HTR-8/SVneo (cell line): ENCODE data around the gene VENTX.

Experiments used
- DNase-seq: peaks from one replicate; pipeline ENCODE4 v3.0.0; 2011; ENCODE audit warnings: low spot score, mixed read lengths; ENCODE audit not compliant: insufficient read length
- FAIRE-seq: peaks from 2 replicates; lab custom pipeline; 2011; peaks lifted over from hg19 to GRCh38; lab: Jason Lieb, UNC

Gene VENTX, protein sequence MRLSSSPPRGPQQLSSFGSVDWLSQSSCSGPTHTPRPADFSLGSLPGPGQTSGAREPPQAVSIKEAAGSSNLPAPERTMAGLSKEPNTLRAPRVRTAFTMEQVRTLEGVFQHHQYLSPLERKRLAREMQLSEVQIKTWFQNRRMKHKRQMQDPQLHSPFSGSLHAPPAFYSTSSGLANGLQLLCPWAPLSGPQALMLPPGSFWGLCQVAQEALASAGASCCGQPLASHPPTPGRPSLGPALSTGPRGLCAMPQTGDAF

DNA sequence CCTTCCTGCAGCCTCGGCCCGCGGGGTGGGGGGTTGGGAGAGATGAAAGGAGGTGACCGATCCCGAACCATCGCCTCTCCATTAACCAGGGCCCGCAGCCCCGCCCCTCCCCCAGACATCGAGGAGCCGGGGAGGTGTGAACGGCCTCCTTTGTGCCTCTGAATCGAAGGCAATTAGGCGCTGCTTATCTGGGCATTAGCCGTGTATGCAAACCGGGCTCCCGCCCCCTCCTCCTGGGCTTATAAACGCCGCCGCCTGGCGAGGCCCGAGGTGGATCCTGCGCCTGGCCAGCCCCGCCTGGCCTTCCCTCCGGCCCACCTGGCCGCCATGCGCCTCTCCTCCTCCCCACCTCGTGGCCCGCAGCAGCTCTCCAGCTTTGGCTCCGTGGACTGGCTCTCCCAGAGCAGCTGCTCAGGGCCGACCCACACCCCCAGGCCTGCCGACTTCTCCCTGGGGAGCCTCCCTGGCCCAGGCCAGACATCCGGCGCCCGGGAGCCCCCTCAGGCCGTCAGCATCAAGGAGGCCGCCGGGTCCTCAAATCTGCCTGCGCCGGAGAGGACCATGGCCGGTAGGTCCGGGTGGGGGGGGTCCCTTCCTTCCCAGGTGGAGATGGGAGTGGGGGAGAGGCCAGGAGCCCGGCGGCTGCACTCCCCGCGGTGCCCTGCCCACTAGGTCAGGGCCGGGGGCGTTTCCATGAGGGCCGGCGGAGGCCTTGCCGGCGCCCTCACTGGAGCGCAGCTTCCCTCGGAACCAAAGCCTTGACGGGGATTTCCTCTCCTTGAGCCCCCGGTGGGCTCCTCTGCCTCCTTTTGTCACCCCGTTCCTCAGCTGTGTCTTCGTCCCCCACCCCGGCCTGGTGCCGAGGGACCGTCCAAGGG is at the start of gene VENTX:
VENTX (plus strand) TSS at position 268 of the 878 bp plus-strand sequence; CDS start at position 328, 60 bp downstream.
- FAIRE-seq (no peak), DNase-seq (no peak)

DNA sequence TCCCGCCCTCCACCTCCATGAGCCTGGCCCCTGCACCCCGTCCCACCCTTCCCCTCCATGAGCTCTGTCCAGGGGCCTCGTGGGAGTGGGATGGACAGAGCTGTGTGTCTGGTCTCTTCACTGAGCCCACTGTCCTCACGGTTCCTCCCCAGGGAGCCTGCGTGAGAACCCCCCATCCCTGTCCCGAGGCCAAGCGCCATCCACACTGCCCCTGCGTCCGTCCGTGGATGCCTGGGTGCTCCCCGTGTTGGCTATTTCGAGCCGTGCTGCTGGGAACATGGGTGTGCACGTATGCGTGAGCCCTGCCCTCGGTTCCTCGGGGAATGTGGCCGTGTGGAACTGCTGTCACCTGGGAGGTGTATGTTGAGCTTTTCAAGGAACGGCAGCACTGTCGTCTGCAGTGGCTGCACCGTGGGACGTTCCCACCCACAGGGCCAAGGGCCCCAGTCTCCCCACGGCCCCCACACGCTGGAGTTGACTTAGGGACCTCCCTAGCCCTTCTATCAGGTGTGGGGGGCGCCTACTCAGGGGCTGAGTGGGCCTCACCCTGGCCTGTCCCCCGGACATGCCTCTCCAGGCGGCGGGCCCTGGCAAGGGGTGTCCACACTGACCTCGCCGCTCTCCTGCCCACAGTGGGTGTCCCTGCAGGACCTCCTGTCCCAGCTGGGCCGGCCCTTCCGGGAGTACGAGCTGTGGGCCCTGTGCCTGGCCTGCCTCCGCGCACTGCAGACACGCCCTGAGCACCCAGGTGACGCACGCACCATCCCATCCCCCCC is 49.6 kb upstream of the VENTX start:
- DNase-seq: no peak
- no peak for FAIRE-seq

DNA sequence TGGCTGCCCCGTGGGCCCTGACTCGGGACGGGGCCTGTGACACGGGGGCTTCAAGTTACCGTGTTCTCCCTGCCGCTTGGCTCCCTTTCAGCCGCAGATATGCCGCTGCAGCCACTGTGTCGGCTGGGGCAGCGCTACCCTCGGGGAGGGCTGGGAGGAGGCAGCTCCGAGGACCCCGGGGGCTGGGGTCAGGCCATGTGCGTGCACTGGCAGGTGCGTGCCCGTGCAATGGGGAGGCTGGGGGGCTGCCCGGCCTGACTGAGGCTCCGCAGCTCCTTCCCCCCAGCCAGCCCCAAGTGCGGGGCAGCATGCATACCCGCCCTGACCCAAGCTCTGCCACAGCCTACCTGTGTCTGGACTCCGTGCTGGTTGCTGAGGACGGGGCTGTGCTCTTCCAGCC is 48.4 kb upstream of the VENTX start:
- no peak for FAIRE-seq
- DNase-seq: no peak

DNA sequence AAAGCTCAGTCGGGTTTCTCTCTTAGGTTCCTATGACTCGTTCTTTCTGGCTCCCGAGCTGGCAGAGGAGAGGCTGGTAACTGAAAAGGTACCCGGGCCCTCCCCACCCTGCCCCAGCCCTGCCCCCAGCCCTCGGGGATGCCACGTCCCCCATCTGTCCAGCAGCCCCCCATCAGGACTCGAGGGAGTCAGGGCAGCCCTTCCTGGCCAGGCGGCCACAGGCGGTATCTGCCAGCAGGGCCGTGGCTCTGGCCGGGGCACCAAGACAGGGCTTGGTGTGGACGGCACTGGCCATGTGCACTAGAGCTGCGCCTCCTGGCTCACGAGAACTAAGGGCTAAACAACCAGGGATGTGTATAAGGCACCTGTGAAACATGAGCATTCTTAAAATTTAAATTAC is 47.9 kb upstream of the VENTX start:
- DNase-seq (no peak), FAIRE-seq (no peak)

DNA sequence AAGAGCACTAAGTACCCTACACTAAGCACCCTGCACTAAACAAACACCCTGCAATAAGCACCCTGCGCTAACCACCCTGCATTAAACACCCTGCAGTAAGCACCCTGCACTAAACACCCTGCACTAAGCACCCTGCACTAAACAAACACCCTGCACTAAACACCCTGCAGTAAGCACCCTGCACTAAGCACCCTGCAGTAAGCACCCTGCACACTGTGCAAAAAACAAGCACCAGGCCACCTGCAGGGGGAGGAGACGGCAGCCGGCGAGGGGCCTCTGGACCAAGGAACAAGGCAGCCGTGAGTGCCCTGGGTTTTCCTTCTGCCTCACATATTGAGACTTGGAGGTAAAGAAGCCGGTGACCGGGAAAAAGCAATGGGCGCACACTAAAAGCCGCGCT is 47.4 kb upstream of the VENTX start:
- FAIRE-seq (no peak), DNase-seq (no peak)

DNA sequence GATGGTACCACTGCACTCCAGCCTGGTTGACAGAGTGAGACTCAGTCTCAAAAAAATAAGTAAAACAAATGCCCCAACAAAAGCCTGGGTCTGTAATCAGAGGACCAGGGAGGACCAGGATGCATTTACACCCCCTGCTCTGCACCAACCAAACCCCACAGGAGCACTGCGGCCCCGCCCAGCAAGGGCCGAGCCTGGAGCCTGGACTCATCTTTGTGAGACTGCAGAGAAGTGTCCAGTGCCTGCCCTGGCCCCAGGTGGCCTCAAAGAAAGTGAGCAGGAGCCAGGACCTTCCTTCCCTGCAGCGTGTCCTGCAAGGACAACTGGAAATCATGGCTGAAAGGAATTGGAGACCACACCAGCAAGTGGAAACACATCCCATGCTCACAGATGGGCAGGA is 46.0 kb upstream of the VENTX start:
- DNase-seq (no peak), FAIRE-seq (no peak)

DNA sequence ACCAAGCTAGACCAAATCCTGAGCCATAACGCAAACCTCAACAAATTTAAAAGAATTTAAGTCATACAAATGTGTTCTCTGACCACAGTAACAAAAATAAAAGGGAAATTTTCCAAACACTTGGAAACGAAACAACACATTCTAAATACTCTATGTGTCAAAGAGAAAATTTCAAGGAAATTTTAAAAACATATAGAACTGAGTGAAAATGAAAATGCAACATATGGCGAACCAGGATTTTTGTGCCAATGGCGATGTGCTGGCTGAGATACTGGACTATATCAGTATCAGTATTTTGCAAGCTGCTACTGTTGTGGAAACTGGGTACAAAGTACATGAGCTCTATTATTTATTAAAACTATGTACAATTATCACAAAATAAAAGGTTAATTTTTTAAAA is 43.5 kb upstream of the VENTX start:
- FAIRE-seq: no peak
- no peak for DNase-seq

DNA sequence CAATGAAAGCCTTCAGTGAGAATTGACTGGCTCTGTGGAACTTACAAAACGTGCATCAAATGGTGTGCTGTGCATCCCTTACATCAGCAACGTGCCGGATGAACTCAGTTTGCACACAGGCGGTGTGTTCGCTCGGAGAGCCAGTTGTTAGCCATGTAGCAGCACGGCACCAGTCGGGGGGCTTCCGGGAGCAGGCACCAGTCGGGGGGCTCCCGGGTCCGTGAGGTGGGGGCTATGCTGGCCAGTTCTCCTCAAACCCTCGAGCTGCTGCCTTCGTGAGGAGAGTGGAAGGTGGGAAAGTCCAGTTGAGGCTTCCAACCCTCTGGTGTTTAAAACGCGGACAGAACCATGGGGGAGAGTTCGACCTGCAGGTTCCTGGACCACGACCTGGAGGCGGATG is 42.6 kb upstream of the VENTX start:
- DNase-seq: no peak
- no peak for FAIRE-seq

DNA sequence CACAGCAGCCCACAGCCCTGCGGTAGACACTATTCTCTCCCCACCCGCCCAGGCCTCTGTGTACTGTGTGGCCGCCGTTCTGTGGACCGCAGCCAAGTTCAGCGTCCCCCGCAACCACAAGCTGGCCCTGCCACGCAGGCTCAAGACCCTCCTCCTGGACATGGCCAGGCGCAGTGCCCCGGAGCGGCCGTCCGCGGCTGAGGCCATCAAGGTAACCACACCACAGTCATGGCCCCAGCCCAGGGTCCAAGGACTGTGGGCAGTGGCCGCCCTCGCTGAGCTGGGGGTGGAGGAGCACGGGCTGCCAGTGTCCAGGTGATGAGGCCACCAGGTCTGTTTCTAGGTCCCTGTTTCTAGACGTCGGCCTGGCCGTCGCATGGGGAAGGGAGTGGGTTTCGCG is 42.0 kb upstream of the VENTX start:
- FAIRE-seq (no peak), DNase-seq (no peak)

DNA sequence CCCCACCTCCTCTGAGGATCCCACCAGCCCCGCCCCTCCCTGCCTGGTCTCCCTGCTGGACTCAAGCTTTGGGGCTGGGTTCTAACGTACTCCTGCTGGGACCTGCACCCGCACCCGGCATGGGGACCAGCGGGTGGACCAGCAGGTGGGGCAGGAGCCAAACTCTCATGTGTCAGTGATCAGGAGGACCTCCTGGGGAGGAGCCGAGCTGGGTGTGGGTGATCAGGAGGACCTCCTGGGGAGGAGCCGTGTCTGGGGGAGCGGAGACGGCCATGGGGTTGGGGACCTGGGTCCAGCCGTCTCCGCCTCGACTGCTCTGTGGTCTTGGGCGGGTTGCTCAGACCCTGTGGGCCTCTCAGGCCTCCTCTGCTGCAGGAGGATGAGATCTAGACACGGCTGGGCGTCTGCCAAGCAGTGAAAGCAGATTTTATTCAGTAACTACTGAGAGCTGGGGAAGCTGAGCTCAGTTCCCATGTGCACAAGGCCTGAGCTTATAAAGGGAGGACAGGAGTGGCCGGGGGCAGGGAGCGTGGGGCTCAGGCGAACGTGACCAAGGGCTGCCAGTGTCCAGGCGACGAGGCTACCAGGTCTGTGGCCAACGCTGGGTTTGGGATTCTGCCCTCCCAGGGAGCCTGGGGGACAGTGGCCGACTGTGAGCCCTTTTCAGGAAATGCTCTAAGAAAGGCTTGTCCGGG is 41.3 kb upstream of the VENTX start:
- FAIRE-seq (no peak), DNase-seq (no peak)

DNA sequence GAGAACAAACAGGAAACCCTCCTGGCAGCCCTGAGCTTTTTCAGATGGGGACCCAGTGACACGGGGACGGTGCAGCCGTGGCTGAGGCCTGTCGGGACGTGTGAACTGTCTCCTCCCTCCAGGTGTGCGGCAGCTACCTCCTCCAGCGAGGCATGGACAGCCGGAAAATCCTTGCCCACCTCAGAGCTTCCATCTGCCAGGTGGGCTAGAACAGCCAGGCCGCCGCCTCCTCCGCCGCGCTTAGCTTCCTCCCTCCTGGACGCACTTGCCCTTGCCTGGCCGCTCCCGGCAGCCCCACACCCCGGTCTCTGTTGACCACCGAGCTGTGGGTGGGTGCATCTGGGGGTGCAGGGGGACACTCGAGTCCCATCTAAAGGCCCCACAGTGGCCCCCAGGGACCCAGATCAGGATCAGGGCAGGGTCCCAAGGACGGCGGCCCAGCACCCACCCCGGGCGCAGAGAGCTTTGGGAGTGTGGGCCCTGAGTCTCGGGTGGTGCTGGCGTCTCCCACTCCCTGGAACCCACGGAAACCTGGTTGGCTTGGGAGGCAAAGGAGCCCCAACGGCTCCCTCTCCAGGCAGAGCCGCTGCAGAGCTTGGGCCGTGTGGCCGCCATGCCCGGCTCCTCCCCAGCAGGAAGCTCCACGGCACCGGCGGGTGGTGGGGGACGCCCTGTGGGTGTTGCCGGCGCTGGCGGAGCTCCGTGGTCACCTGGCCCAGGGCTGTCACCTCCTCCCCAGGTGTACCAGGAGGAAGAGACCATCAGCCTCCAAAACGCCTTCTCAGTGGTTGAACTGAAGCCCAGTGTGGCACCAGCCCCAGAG is 40.5 kb upstream of the VENTX start:
- no peak for DNase-seq
- FAIRE-seq: no peak

DNA sequence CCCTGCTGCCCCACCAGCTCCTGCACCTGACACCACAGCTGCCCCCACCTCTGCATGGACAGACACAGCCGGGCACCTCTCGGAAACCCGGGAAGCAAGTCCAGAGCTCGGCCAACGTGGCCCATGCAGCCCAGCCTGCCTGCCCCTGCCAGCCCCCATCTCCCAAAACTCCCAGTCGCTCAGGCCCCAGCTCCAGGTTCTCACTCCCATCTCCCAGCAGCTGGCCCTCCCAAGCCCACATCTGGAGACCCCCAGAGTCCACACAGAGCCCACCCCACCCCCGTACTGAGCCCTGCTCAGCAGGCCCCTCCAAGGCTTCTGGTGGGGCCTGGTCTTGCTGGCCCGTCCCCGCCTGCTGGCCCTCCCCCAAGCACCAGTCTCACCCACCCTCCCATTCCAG is 39.9 kb upstream of the VENTX start:
- DNase-seq: no peak
- FAIRE-seq: no peak

DNA sequence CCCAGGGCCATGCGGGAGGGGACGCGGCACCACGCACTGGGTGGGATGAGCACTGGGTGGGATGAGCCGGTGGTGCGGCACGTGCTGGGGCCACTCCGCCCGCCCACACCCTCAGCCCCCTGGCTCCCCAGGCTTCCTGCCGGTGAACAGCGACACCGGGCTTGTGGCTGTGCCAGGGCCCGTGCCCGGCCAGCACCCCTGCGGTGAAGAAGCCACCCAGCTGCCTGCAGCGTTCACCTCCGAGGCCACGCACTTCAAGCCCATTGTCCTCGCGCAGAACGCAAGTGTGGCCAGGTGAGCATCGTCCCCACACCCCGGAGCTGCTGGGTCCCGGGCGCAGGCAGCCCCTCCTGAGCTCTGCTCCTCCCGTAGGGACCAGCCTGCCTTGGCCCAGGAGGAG is 39.4 kb upstream of the VENTX start:
- FAIRE-seq (no peak), DNase-seq (no peak)

DNA sequence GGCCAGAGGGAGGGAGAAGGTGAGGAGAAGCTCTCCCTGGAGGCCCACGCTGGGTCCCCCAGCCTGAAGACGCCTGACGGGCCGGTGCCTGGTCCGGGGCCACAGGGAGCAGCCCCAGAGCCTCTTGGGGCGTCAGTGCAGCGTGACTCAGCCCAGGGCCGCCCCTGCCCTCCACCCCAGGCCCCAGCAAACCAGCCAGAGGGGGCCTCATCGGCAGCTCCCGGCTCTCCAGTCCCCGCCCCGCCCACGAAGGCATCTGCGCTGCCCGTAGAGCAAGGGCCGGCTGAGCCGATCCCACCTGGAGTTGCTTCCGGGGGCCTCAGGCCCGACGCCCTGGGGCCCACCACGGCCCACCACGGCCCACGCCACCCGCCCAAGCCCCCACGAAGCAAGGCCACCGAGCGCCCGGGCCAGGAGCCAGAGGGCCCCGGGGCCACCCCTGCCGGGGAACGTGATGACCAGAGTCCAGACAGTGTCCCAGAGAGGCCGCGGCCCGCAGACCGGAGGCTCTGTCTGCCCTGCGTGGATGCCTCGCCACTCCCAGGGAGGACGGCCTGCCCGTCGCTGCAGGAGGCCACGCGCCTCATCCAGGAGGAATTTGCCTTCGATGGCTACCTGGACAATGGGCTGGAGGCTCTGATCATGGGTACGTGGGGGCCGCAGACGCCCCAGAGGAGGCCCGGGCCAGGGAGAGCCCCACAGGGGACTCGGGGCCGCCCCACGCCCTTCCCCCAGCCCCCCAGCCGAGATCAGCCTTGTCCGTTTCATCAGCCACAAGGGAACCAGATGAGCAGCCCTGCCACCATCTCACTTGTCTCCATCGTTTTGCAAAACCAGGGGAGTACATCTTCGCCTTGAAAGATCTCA is 38.8 kb upstream of the VENTX start:
- FAIRE-seq (no peak), DNase-seq (no peak)

DNA sequence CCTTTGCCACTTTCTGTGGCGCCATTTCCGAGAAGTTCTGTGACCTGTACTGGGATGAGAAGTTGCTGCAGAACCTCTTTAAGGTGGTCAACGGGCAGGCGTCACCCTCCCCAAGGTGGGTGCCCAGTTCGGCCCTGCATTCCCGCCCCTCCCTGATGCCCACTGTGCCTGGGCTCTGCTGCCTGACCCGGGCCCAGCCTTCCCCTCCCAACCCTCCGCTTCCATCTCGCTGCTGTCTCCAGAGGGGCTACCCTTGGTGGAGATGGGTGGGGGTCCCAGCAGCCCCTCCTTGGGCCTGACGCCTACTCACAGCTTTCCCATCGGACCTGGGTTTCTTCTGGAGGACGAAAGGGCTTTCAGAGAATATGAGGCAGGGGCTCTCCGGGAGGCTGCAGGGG is 38.2 kb upstream of the VENTX start:
- FAIRE-seq (no peak), DNase-seq (no peak)

DNA sequence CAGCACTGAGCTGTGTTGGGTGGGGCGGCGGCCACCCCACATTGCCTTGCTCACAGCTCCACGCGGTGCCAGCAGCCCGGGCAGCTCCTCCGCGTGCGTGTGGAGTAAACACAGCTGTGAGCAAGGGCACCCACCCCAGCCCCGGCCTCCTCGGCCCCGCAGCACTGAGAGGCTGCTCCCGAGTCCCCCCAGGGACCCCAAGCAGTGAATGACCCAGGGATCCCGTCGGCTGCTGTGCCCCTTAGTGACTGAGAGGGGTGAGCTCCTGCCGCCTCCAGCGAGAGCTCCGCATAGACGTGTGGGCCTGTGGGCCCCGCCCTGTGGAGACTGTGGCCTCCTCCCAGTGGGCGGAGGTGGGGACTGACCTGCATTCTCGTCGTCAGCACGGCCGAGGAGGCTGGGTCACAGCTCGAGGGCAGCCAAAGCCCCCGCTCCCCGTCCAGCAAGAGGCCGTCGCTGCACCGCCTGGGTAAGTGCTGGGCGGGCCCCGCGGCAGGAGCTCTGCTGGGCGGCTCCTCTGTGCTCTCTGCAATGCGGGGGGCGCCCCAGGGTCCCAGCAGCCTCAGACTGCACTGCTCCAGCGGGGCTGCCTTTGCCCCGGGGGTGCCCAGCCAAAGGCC is 37.6 kb upstream of the VENTX start:
- DNase-seq: no peak
- FAIRE-seq: no peak

DNA sequence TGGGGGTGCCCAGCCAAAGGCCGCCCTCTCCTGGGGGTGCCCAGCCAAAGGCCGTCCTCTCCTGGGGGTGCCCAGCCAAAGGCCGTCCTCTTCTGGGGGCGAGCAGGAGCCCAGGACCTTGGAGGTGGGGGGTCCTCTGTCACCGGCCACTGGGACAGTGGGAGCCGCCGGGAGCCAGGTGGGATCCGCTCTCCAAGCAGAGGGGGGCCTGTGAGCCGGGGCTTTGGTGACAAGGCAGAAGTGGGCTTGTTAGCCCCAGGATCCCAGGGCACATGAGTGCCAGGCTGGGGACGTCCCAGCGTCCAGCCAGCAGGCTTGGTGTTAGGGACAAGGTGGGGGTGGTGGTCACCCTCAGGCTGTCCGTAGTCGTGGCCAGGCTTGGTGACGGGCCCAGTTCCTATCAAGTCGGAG is 37.0 kb upstream of the VENTX start:
- DNase-seq: no peak
- FAIRE-seq: no peak
